Lower leg skin (tissue), 3 donors: ENCODE results near the gene GSE1.

ENCODE experiments used
- POLR2A ChIP-seq, 2 donors: fragments of 450-650 bp; IDR thresholded peaks; one replicate each; pipeline ENCODE4 v1.6.1; 2016 to 2017; ENCODE audit warnings: antibody characterized with exemption in 2 of 2, mild to moderate bottlenecking in 1 of 2, moderate library complexity in 1 of 2
- TF ChIP-seq, protein P1 (sequence below), 3 donors: fragments of 450-650 bp; IDR thresholded peaks; one replicate each; pipeline ENCODE4 v1.5.1; 2016; ENCODE audit warnings: antibody characterized with exemption in 3 of 3, mild to moderate bottlenecking in 3 of 3, moderate library complexity in 2 of 3

DNA sequence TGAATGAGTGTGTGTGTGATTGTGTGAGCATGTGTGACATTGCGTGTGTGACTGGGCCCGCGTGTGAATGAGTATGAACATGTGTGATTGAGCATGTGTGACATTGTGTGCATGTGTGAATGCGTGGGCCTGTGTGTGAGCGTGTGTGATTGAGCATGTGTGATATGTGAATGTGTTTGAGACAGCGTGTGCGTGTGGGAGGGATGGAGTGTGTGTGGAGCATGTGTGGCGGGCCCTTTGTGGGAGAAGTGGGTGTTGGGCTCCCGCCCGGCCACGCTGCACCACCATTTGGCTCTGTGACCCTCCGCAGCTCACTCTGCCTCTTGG is 22.7 kb upstream of the GSE1 start:
- TF ChIP-seq, protein P1, sequence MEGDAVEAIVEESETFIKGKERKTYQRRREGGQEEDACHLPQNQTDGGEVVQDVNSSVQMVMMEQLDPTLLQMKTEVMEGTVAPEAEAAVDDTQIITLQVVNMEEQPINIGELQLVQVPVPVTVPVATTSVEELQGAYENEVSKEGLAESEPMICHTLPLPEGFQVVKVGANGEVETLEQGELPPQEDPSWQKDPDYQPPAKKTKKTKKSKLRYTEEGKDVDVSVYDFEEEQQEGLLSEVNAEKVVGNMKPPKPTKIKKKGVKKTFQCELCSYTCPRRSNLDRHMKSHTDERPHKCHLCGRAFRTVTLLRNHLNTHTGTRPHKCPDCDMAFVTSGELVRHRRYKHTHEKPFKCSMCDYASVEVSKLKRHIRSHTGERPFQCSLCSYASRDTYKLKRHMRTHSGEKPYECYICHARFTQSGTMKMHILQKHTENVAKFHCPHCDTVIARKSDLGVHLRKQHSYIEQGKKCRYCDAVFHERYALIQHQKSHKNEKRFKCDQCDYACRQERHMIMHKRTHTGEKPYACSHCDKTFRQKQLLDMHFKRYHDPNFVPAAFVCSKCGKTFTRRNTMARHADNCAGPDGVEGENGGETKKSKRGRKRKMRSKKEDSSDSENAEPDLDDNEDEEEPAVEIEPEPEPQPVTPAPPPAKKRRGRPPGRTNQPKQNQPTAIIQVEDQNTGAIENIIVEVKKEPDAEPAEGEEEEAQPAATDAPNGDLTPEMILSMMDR (IDR thresholded peaks at IDR 0.05): no peak
- no peak for TF ChIP-seq POLR2A (IDR thresholded peaks at IDR 0.05)
